Measurements from ENCODE around the gene LRP1-AS.

Gene LRP1-AS

DNA sequence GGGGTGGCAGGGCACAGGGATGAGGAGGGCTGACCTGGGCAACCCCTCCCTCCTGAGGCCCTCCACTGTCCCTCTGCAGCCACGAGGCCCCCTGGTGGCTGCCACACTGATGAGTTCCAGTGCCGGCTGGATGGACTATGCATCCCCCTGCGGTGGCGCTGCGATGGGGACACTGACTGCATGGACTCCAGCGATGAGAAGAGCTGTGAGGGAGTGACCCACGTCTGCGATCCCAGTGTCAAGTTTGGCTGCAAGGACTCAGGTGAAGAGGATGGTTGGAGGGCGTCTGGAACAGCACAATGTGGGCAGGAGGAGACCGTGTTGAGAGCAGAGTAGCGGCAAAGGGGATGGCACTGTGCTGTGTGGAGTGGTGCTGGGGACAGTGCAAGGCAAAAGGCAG, 25.7 kb upstream of the LRP1-AS start:
- TF ChIP-seq EZH2 (optimal IDR thresholded peaks at IDR 0.05; ENCODE audit: low read depth, low read length), result no peak
- TF ChIP-seq EZH2phosphoT487 (IDR thresholded peaks at IDR 0.05; ENCODE audit: low read length), result no peak
- TF ChIP-seq, protein P1, sequence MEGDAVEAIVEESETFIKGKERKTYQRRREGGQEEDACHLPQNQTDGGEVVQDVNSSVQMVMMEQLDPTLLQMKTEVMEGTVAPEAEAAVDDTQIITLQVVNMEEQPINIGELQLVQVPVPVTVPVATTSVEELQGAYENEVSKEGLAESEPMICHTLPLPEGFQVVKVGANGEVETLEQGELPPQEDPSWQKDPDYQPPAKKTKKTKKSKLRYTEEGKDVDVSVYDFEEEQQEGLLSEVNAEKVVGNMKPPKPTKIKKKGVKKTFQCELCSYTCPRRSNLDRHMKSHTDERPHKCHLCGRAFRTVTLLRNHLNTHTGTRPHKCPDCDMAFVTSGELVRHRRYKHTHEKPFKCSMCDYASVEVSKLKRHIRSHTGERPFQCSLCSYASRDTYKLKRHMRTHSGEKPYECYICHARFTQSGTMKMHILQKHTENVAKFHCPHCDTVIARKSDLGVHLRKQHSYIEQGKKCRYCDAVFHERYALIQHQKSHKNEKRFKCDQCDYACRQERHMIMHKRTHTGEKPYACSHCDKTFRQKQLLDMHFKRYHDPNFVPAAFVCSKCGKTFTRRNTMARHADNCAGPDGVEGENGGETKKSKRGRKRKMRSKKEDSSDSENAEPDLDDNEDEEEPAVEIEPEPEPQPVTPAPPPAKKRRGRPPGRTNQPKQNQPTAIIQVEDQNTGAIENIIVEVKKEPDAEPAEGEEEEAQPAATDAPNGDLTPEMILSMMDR (IDR thresholded peaks at IDR 0.05; ENCODE audit: low read length), result peak; percentile 67
- Histone ChIP-seq H2AFZ (ENCODE audit: low read length) (no peak overlapping the region), H3K27ac (ENCODE audit: low read length) (no peak overlapping the region), H3K4me3 (ENCODE audit: low read length) (no peak overlapping the region), H3K27me3 (replicated peaks; ENCODE audit: insufficient read depth, low read length) (peaks cover 9% of the 10 kb centered on the region; the same call in 1 of the 2 replicates), H3K36me3 (replicated peaks; ENCODE audit: insufficient read depth, low read length) (no peaks in the 10 kb centered on the region), H3K9ac (ENCODE audit: low read length) (no peak overlapping the region), H4K20me1 (ENCODE audit: insufficient read depth, low read length) (no peaks in the 10 kb centered on the region), H3K4me1 (ENCODE audit: low read length) (no peaks in the 10 kb centered on the region), H3K79me2 (ENCODE audit: low read length) (no peaks in the 10 kb centered on the region), H3K9me3 (replicated peaks; ENCODE audit: insufficient read depth, low read length) (no peaks in the 10 kb centered on the region), H3K9me2 (replicated peaks; ENCODE audit: insufficient read depth, low read length) (no peaks in the 10 kb centered on the region), H3F3A (ENCODE audit: insufficient read depth, low read length) (no peaks in the 10 kb centered on the region), H3K4me2 (ENCODE audit: low read depth, low read length) (no peak overlapping the region)
- DNase-seq, result no peak

DNA sequence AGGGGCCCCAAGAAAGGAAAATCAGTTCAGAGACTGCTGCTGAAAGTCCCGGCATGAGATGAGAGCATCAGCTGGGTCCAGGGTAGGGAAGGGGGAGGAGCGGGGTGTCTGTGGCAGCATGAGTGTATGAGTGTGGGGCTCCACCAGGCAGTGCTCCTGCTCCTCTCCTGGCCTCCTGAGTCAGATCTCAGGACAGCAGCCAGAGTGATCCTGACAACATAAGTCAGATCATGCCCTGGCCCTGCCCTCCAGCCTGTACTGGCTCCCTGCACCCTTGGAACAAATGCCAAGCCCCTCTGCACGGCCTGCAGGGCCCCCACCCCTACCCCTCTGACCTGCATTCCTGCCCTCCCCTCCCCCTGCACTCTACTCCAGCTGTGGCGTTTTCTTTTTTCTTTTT, 24.2 kb upstream of the LRP1-AS start:
- Histone ChIP-seq H3K9ac (ENCODE audit: low read length) (no peak overlapping the region), H2AFZ (ENCODE audit: low read length) (no peak overlapping the region), H3K9me3 (replicated peaks; ENCODE audit: insufficient read depth, low read length) (no peaks in the 10 kb centered on the region), H3K4me3 (ENCODE audit: low read length) (no peak overlapping the region), H3K4me1 (ENCODE audit: low read length) (no peaks in the 10 kb centered on the region), H3K36me3 (replicated peaks; ENCODE audit: insufficient read depth, low read length) (no peaks in the 10 kb centered on the region), H3K79me2 (ENCODE audit: low read length) (no peaks in the 10 kb centered on the region), H4K20me1 (ENCODE audit: insufficient read depth, low read length) (no peaks in the 10 kb centered on the region), H3K4me2 (ENCODE audit: low read depth, low read length) (no peak overlapping the region), H3F3A (ENCODE audit: insufficient read depth, low read length) (no peaks in the 10 kb centered on the region), H3K27ac (ENCODE audit: low read length) (no peak overlapping the region), H3K27me3 (replicated peaks; ENCODE audit: insufficient read depth, low read length) (0 out of 2 replicates have a peak, but pooled peaks cover 1% of the 10 kb centered on the region), H3K9me2 (replicated peaks; ENCODE audit: insufficient read depth, low read length) (no peaks in the 10 kb centered on the region)
- no peak for DNase-seq
- no peak for TF ChIP-seq EZH2phosphoT487 (IDR thresholded peaks at IDR 0.05; ENCODE audit: low read length)

DNA sequence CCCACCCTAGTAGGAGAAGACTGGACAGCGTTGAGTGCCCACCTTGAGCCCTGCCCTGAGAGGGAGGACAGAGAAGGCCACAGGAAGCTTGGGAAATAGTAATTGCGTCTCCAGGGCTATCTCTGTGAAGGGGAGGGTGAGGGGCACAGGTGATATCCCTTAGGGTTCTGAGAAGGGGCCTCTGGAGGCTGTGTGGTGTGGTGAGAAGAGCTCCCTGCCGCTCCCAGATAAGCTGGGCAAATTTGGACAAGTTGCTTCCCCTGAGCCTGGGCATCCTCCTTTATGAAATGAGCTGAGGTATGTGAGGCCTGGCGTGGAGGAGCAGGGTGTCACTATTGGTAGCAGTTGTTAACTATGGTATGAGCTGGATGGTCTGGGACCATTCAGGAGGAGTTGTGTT, 23.5 kb upstream of the LRP1-AS start:
- H3K9me3 ChIP-seq (replicated peaks; ENCODE audit: insufficient read depth, low read length), result no peaks in the 10 kb centered on the region
- H2AFZ ChIP-seq (ENCODE audit: low read length), result no peak overlapping the region
- H3K9me2 ChIP-seq (replicated peaks; ENCODE audit: insufficient read depth, low read length), result no peaks in the 10 kb centered on the region
- no peak for DNase-seq
- no peak overlapping the region for H3K4me2 ChIP-seq (ENCODE audit: low read depth, low read length)
- H3K4me3 ChIP-seq (ENCODE audit: low read length), result no peak overlapping the region
- H3K36me3 ChIP-seq (replicated peaks; ENCODE audit: insufficient read depth, low read length), result no peaks in the 10 kb centered on the region
- no peaks in the 10 kb centered on the region for H3K79me2 ChIP-seq (ENCODE audit: low read length)
- H3K4me1 ChIP-seq (ENCODE audit: low read length), result no peaks in the 10 kb centered on the region
- TF ChIP-seq EZH2 (optimal IDR thresholded peaks at IDR 0.05; ENCODE audit: low read depth, low read length), result no peak
- no peak for TF ChIP-seq EZH2phosphoT487 (IDR thresholded peaks at IDR 0.05; ENCODE audit: low read length)
- TF ChIP-seq, protein P1 (IDR thresholded peaks at IDR 0.05; ENCODE audit: low read length), result no peak
- no peaks in the 10 kb centered on the region for H3F3A ChIP-seq (ENCODE audit: insufficient read depth, low read length)
- H4K20me1 ChIP-seq (ENCODE audit: insufficient read depth, low read length), result no peaks in the 10 kb centered on the region
- no peak overlapping the region for H3K9ac ChIP-seq (ENCODE audit: low read length)
- no peaks in the 10 kb centered on the region for H3K27me3 ChIP-seq (replicated peaks; ENCODE audit: insufficient read depth, low read length)
- H3K27ac ChIP-seq (ENCODE audit: low read length), result no peak overlapping the region

DNA sequence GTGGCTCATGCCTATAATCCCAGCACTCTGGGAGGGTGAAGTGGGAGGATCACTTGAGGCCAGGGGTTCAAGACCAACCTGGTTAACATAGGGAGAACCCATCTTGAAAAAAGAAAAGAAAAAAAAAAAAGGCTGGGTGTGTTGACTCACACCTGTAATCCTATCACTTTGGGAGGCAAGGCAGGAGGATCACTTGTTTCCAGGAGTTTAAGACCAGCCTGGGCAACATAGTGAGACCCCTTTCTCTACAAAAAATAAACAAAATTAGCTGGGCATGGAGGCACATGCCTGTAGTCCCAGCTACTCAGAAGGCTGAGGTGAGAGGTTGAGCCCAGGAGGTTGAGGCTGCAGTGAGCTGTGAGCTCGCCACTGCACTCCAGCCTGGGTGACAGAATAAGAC, 23.0 kb upstream of the LRP1-AS start:
- Histone ChIP-seq H3K9ac (ENCODE audit: low read length) (no peak overlapping the region), H2AFZ (ENCODE audit: low read length) (no peak overlapping the region), H3F3A (ENCODE audit: insufficient read depth, low read length) (no peaks in the 10 kb centered on the region), H3K79me2 (ENCODE audit: low read length) (no peaks in the 10 kb centered on the region), H4K20me1 (ENCODE audit: insufficient read depth, low read length) (no peaks in the 10 kb centered on the region), H3K9me3 (replicated peaks; ENCODE audit: insufficient read depth, low read length) (no peaks in the 10 kb centered on the region), H3K4me2 (ENCODE audit: low read depth, low read length) (no peak overlapping the region), H3K9me2 (replicated peaks; ENCODE audit: insufficient read depth, low read length) (no peaks in the 10 kb centered on the region), H3K27me3 (replicated peaks; ENCODE audit: insufficient read depth, low read length) (no peaks in the 10 kb centered on the region), H3K4me3 (ENCODE audit: low read length) (no peak overlapping the region), H3K4me1 (ENCODE audit: low read length) (no peaks in the 10 kb centered on the region), H3K27ac (ENCODE audit: low read length) (no peak overlapping the region), H3K36me3 (replicated peaks; ENCODE audit: insufficient read depth, low read length) (no peaks in the 10 kb centered on the region)
- no peak for DNase-seq
- TF ChIP-seq EZH2phosphoT487 (IDR thresholded peaks at IDR 0.05; ENCODE audit: low read length) (no peak), EZH2 (optimal IDR thresholded peaks at IDR 0.05; ENCODE audit: low read depth, low read length) (no peak)
- TF ChIP-seq, protein P1 (IDR thresholded peaks at IDR 0.05; ENCODE audit: low read length), result no peak

All from MM.1S (cell line).